Measurements from ENCODE around the gene ZSWIM6.

Gene ZSWIM6

GRCh38 chr5:61332851-61333320 is 828 bp downstream of the ZSWIM6 start:
- DNase-seq (ENCODE audit: low read depth, low spot score), result no peak

- DNase-seq (ENCODE audit: low read depth, low spot score), result no peak
Measured at GRCh38 chr5:61333321-61333953, 1.4 kb downstream of the ZSWIM6 start.

GRCh38 chr5:61333954-61334867 is 2.2 kb downstream of the ZSWIM6 start:
- no peak for DNase-seq (ENCODE audit: low read depth, low spot score)

- DNase-seq (ENCODE audit: low read depth, low spot score), result no peak
Measured at GRCh38 chr5:61334868-61335615, 3.0 kb downstream of the ZSWIM6 start.

GRCh38 chr5:61339764-61340163 is 7.7 kb downstream of the ZSWIM6 start:
- DNase-seq (ENCODE audit: low read depth, low spot score), result no peak

GRCh38 chr5:61340775-61341361 is 8.8 kb downstream of the ZSWIM6 start:
- no peak for DNase-seq (ENCODE audit: low read depth, low spot score)

GRCh38 chr5:61342071-61342501 is 10.0 kb downstream of the ZSWIM6 start:
- no peak for DNase-seq (ENCODE audit: low read depth, low spot score)

GRCh38 chr5:61344187-61344944 is 12.3 kb downstream of the ZSWIM6 start:
- no peak for DNase-seq (ENCODE audit: low read depth, low spot score)

- no peak for DNase-seq (ENCODE audit: low read depth, low spot score)
Measured at GRCh38 chr5:61346511-61346910, 14.5 kb downstream of the ZSWIM6 start.

- no peak for DNase-seq (ENCODE audit: low read depth, low spot score)
Measured at GRCh38 chr5:61347080-61347479, 15.0 kb downstream of the ZSWIM6 start.

- DNase-seq (ENCODE audit: low read depth, low spot score), result no peak
Measured at GRCh38 chr5:61348447-61348846, 16.4 kb downstream of the ZSWIM6 start.

- no peak for DNase-seq (ENCODE audit: low read depth, low spot score)
Measured at GRCh38 chr5:61349935-61350334, 17.9 kb downstream of the ZSWIM6 start.

GRCh38 chr5:61350535-61350934 is 18.5 kb downstream of the ZSWIM6 start:
- no peak for DNase-seq (ENCODE audit: low read depth, low spot score)

GRCh38 chr5:61351733-61352132 is 19.7 kb downstream of the ZSWIM6 start:
- DNase-seq (ENCODE audit: low read depth, low spot score), result no peak

- no peak for DNase-seq (ENCODE audit: low read depth, low spot score)
Measured at GRCh38 chr5:61352180-61352579, 20.1 kb downstream of the ZSWIM6 start.

- DNase-seq (ENCODE audit: low read depth, low spot score), result no peak
Measured at GRCh38 chr5:61352612-61353156, 20.6 kb downstream of the ZSWIM6 start.

GRCh38 chr5:61353293-61353692 is 21.2 kb downstream of the ZSWIM6 start:
- DNase-seq (ENCODE audit: low read depth, low spot score), result no peak

- no peak for DNase-seq (ENCODE audit: low read depth, low spot score)
Measured at GRCh38 chr5:61354199-61354598, 22.1 kb downstream of the ZSWIM6 start.

- DNase-seq (ENCODE audit: low read depth, low spot score), result no peak
Measured at GRCh38 chr5:61357745-61358144, 25.7 kb downstream of the ZSWIM6 start.

GRCh38 chr5:61362796-61363368 is 30.8 kb downstream of the ZSWIM6 start:
- DNase-seq (ENCODE audit: low read depth, low spot score), result no peak

All from activated naive CD8-positive, alpha-beta T cell treated with anti-CD3 and anti-CD28 coated beads, Interleukin-2, amount 50 U/mL, for 16 hours (primary cell).